ENCODE measurements around the gene UPK1B.

The UPK1B gene

GRCh38 chr3:119176778-119177177 is 3.4 kb downstream of the UPK1B start:
- no peak for DNase-seq (ENCODE audit: low spot score)

DNA sequence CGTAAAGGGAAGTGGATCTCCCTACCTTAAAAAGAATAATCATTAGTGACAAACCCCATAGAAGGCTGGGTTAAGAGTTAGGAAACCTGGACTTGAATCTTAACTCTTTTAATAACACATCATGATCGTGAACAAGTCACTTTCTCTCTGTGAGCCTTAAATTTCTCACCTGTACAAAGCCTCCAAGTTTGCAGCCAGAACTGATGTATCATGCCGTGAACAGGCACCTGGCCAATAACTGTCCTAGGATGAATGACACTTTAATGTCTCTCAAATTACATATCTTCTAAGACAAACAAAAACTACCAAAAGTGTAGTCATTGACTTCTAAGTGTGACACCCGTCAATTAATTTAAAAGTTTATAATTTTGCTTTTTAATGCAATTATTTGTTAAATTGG is 3.9 kb downstream of the UPK1B start:
- no peak for DNase-seq (ENCODE audit: low spot score)

DNA sequence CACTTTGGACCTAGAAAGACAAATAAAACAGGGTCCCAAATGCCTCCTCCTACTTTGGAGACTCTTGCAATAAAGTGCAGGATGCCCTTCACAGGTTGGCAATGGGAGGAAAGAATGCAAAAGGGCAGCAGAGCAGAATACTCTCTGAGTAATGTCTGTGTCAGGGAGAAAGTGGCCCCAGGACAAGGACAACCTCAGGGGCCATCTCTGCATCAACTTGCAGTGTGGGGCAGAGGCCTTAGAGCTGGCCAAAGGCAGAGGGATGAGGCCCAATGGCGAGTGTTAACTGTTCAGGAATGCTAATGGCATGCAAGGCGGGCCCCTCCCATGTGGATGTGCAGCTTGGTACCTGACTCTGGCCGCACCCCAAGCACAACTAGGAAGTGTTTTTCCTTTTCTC is 8.4 kb downstream of the UPK1B start:
- DNase-seq (ENCODE audit: low spot score), result no peak

- DNase-seq (ENCODE audit: low spot score), result no peak
Observed at GRCh38 chr3:119184111-119184510, 10.7 kb downstream of the UPK1B start.

DNA sequence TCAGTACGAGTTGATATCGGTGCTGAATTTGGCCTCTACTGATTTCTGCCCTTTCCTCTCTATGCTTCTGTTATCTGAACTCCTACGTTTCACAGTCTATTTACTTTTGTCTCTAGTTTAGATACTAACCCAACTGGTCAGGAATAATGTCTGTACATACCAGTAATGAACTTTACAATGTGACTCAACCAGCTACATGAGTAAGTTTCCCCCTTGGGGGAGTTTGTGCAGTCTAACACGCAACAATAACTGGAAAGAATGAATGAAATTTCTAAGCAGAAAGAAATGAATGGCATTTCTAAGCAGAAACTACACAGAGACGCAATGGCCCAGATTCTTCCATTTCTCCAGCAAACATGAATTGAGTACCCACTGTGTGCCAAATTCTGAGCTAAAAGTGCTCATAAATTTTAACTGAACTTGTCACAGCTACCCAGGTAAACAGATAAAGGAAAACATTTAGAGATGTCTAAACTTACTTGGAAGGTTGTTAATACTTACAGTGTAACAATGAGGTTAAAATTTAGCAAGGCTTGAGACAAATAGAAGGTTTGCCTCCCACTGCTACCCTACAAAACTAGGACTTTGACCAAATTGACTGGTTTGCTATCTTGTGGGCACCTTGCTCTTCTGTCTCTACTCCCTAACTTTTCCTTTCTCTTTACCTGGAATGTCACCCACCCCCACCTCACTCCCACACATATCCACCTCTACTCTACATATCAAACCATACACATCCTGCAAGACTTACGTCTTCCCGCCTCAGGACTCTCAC is 11.6 kb downstream of the UPK1B start:
- no peak for DNase-seq (ENCODE audit: low spot score)

- DNase-seq (ENCODE audit: low spot score), result no peak
Observed at GRCh38 chr3:119187266-119187665, 13.9 kb downstream of the UPK1B start.

DNA sequence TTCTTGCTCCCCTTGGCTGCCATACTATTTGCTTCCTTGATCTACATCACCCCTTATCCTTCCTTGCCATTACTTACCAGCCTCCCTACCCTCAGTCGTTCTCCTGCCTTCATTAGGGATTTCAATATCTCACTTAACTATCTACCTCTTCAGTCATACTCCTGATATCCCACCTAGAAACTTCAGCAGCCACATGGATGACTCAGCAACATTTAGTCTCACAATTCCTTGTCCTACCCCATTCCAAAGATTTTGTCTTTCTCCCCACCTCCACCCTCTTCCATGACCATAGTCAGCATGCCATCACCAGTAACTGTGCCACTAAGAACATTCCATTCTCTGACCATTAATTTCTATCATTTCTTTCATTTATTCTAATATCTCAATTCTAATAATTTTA is 18.4 kb downstream of the UPK1B start:
- no peak for DNase-seq (ENCODE audit: low spot score)

DNA sequence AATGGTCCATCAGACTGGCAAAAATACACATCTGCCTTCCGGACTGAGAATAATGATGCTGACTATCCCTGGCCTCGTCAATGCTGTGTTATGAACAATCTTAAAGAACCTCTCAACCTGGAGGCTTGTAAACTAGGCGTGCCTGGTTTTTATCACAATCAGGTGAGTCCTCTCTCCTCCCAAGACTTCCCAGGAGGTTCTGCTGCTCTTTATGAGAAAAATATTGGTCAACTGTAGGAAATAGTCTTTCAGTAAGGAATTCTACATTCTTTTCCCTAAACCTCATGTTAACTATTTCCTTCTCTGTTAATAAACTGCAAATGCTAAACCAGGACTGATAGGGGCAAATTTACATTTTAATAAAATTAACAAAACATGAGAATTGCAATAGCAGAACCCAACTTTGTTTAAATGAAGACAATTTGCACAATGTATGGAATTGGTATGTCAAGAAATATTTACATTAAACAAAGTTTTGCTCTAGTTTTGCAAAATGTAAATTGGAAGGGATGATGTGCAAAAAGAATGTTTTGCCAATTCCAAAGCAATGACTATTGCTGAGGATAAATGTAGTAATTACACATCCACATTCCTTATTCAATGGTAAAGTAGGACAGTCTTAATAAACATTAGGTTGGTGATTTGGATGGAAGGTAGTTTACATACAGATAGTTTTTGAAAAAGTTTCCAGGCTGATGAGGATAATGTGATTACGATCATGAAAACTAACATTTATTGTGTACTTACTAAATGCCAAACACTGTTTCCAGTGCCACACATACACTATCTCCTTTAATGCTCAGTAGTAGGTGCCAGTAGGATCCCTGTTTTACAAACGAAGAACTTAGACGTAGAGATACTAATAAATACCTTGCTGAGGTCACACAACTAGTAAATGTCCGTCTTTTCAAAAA is 21.1 kb downstream of the UPK1B start:
- no peak for DNase-seq (ENCODE audit: low spot score)

GRCh38 chr3:119195151-119195476 is 21.7 kb downstream of the UPK1B start:
- DNase-seq (ENCODE audit: low spot score), result no peak

DNA sequence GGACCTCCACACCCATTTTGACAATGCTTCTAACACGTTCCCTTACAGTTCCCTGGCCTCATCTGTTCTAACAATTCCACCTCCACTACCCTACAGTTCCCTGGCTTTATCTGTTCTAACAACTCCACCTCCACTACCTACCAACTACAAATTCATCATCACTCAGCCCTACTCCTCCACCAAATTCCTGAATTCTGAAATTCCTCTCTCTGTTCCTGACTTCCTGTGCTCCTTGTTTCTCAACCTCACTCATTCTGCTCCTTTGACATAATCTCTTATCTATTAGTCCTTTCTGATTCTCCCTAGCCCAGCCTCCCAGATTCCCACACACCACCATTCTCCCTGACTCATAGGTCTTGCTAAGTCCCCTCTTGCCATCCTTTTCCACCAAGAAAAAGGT is 22.5 kb downstream of the UPK1B start:
- no peak for DNase-seq (ENCODE audit: low spot score)

- no peak for DNase-seq (ENCODE audit: low spot score)
Observed at GRCh38 chr3:119205209-119205608, 31.8 kb downstream of the UPK1B start.

DNA sequence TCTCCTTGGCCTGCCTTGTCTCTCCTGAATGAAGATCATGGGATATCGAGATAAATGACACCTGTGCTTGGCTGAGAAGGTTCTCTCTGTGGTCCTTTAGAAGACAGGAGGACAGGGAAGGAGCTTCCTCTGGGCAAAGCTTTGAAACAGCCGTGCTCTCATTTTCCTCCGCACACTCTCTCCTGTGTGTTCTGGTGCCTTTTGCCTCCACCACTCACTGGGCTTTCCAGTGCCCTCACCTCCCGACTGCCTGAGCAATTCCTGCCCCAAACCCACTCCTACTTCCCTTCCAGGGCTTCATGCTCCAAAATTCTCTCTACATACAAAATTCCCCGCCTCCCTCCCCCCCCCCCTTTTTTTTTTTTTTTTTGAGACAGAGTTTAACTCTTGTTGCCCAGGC is 32.3 kb downstream of the UPK1B start:
- no peak for DNase-seq (ENCODE audit: low spot score)

GRCh38 chr3:119206611-119207511 is 33.5 kb downstream of the UPK1B start:
- DNase-seq (ENCODE audit: low spot score), result no peak

GRCh38 chr3:119207512-119207875 is 34.1 kb downstream of the UPK1B start:
- no peak for DNase-seq (ENCODE audit: low spot score)

DNA sequence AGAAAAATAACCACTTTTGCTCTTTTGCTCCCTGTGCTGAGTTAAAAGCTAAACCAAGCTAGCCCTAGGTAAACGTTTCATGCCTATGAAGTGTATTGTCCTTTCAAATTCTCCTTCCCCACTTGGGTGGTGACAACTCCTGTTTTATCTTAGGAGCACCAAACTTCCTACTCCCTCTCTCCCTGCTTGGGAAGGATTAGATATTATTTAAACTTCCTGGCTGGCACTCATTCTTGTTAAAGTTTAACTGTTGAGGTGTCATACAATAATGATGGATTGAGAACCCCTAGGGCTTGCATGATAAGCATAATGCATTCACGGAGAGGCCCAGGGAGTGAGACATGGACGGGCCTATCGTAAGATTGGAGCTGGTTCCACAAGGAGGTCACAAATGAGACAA is 37.8 kb downstream of the UPK1B start:
- no peak for DNase-seq (ENCODE audit: low spot score)

DNA sequence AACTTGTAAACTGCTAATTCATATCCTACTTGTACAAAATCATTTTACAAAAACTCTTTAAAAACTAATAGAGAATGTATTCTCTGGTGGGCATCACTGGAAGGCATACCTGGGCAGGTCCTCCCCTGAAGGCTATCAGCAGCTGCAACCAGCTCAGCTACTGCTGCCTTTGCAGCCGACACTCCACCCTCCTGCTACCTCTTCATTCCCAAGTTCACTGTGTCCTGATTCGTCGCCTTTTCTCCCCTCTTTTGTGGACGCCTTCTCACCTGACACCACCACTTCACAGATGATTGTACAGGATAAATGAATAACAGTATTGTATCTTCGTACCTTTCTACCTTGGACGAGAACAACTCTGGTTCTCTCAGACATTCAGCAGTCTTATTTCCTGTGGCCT is 38.4 kb downstream of the UPK1B start:
- no peak for DNase-seq (ENCODE audit: low spot score)

DNA sequence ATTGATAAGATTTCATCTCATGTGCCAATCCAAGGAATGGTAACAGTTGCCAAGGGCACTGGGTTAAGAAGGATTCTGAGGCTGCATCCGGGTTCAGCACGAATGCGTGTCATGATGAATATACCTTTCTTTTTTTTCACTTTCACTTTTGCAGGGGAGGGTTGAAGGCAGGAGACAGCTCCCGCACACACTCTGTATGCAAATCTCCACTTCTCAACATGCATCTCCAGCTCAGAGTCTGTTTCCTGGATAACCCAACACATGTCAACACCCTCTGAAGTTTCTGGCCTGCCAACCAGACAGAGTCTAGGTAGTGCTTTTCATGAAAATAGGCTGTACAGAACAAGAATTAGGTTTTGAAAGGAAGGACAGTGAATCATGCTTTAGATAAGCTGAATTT is 45.7 kb downstream of the UPK1B start:
- no peak for DNase-seq (ENCODE audit: low spot score)

GRCh38 chr3:119220198-119220597 is 46.8 kb downstream of the UPK1B start:
- DNase-seq (ENCODE audit: low spot score), result no peak

- no peak for DNase-seq (ENCODE audit: low spot score)
Observed at GRCh38 chr3:119220970-119221667, 47.7 kb downstream of the UPK1B start.

DNA sequence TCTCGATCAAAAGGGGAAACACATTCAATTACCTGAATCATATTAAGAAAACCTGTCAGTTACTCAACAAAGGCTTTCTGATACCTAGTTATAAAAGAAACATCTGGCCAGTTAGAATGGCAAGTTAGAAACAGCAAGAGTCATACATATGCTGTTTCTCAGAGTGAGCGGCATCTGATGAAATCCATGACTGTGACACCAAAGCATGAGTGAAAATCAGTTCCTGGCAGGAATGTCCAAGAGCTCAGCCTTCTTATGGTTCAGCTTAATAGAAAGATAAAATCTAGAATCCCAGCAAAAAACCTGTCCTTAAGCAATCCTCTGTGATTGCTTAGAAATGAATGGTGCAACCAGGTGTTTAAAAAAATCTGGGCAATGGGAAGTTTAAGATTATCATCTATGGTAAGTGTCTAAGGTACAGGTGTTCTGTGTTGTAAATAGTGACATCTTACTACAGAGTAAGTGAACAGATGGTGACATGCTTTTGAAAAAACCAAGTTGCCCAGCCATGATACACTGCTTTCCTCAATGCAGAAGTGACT is 48.5 kb downstream of the UPK1B start:
- DNase-seq (ENCODE audit: low spot score), result no peak

- DNase-seq (ENCODE audit: low spot score), result no peak
Observed at GRCh38 chr3:119222391-119222790, 49.0 kb downstream of the UPK1B start.

- DNase-seq (ENCODE audit: low spot score), result no peak
Observed at GRCh38 chr3:119223511-119223910, 50.1 kb downstream of the UPK1B start.
